GM23248 (cell line): ENCODE results near the gene ANO5.

Experiments used
- EZH2 ChIP-seq: fragments of 200-600 bp; sonication (generic); IDR thresholded peaks from 2 replicates; pipeline ENCODE4 v1.6.1; 2018; ENCODE audit warnings: antibody characterized with exemption, mild to moderate bottlenecking; ENCODE audit not compliant: insufficient read depth, poor library complexity, severe bottlenecking
- EZH2phosphoT487 ChIP-seq: fragments of 200-600 bp; sonication (generic); IDR thresholded peaks from 2 replicates; pipeline ENCODE4 v1.6.1; 2018; ENCODE audit warnings: antibody characterized with exemption, moderate library complexity, mild to moderate bottlenecking, low read depth; ENCODE audit not compliant: insufficient read depth

DNA sequence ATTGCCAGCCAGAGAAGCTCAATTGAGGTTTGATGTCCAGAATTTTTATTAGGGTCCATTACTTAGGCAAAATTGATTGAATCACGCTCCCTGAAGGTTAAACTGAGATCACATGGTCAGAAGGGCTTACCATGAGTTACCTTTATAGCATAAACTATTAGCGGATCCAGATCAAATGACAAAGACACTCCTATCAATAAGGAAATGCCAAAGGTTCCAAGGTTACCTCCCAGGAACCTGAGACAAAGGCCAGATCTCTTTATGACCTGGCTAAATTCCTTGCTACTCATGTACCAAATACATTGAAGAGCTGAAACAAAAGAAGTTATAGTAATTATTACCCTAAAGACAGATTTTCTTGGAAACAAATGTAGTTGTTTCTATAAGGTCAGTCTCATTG, 27.8 kb upstream of the ANO5 start:
- TF ChIP-seq EZH2: no peak
- TF ChIP-seq EZH2phosphoT487: no peak
